H1 (cell line): ENCODE data around the gene ZNF785. TPM values are rescaled to one million over a fixed set of nuclear protein-coding genes. Genes with fewer than 3 reads are reported as not detected.

Source experiments
- CTCF ChIA-PET: fragments of 300-600 bp; sonication (Branson Sonifier 250); formaldehyde crosslinking; loops from one replicate; lab custom pipeline; 2021; ENCODE audit not compliant: partially characterized antibody; lab: Charles Lee
- POLR2A ChIA-PET: fragments of 300-600 bp; sonication (Branson Sonifier 250); formaldehyde crosslinking; loops from one replicate; lab custom pipeline; 2021; ENCODE audit warnings: inconsistent platforms; ENCODE audit not compliant: partially characterized antibody; lab: Charles Lee
- DNase-seq, 2 experiments: peaks; one replicate each; pipeline versions ENCODE4 v3.0.0 to v3.0.0-alpha.2; 2010 to 2022; ENCODE audit warnings: low spot score in 2 of 2, low read depth in 1 of 2, mixed read lengths in 1 of 2
- FAIRE-seq: peaks from 2 replicates; lab custom pipeline; 2011; peaks lifted over from hg19 to GRCh38; lab: Jason Lieb, UNC
- H2AFZ ChIP-seq: 2 replicates; pipeline ENCODE4 v1.8.1; 2012; ENCODE audit warnings: low read length, inconsistent platforms
- H2AK5ac ChIP-seq: 2 replicates; pipeline ENCODE4 v1.6.1; 2013; ENCODE audit warnings: low read depth, low read length
- H2BK120ac ChIP-seq: replicated peaks from 2 replicates; pipeline ENCODE3; 2013; ENCODE audit warnings: low read depth, low read length, inconsistent platforms
- H2BK12ac ChIP-seq: 2 replicates; pipeline ENCODE4 v1.6.1; 2013; ENCODE audit warnings: low read depth, low read length
- H2BK15ac ChIP-seq: 2 replicates; pipeline ENCODE4 v1.6.1; 2013; ENCODE audit warnings: low read length
- H2BK20ac ChIP-seq: 2 replicates; pipeline ENCODE4 v1.6.1; 2013; ENCODE audit warnings: low read length
- H2BK5ac ChIP-seq: 2 replicates; pipeline ENCODE4 v1.6.1; 2013; ENCODE audit warnings: low read depth, low read length
- H3K14ac ChIP-seq: 2 replicates; pipeline ENCODE4 v1.6.1; 2013; ENCODE audit warnings: inconsistent platforms; ENCODE audit not compliant: insufficient read length
- H3K18ac ChIP-seq: 2 replicates; pipeline ENCODE4 v1.6.1; 2013; ENCODE audit warnings: low read length; ENCODE audit errors: extremely low read depth
- H3K23ac ChIP-seq: 2 replicates; pipeline ENCODE4 v1.6.1; 2013; ENCODE audit warnings: inconsistent platforms; ENCODE audit not compliant: insufficient read length
- H3K23me2 ChIP-seq: 2 replicates; pipeline ENCODE4 v1.6.1; 2013; ENCODE audit warnings: low read depth, low read length
- H3K27ac ChIP-seq: 2 replicates; pipeline ENCODE4 v1.6.1; 2011; ENCODE audit warnings: low read depth, low read length, inconsistent platforms
- H3K27me3 ChIP-seq, 4 experiments: replicated peaks in 1 of 4; 1 replicate in 1 of 4; 2 replicates in 3 of 4; pipeline versions ENCODE4 v1.6.1 to v1.8.1; 2011 to 2013; ENCODE audit warnings: low read length in 3 of 4, mild to moderate bottlenecking in 3 of 4, inconsistent platforms in 2 of 4, mixed read lengths in 2 of 4, moderate library complexity in 1 of 4; ENCODE audit not compliant: control insufficient read depth in 3 of 4, insufficient read depth in 3 of 4; ENCODE audit errors: extremely low read depth in 1 of 4
- H3K36me3 ChIP-seq, 4 experiments: 2 replicates each; pipeline versions ENCODE4 v1.6.1 to v1.8.1; 2011 to 2013; ENCODE audit warnings: mild to moderate bottlenecking in 4 of 4, low read length in 3 of 4, moderate library complexity in 2 of 4, control low read depth in 1 of 4, inconsistent platforms in 1 of 4; ENCODE audit not compliant: insufficient read depth in 4 of 4, control insufficient read depth in 2 of 4
- H3K4ac ChIP-seq: replicated peaks from 2 replicates; pipeline ENCODE3; 2013; ENCODE audit warnings: low read length, low read depth, mixed read lengths, inconsistent platforms; ENCODE audit not compliant: insufficient read length
- H3K4me1 ChIP-seq, 4 experiments: replicated peaks in 1 of 4; 1 replicate in 1 of 4; 2 replicates in 3 of 4; pipeline versions ENCODE4 v1.6.1 to v1.8.1; 2011 to 2013; ENCODE audit warnings: low read length in 3 of 4, inconsistent platforms in 2 of 4, mixed read lengths in 1 of 4; ENCODE audit not compliant: insufficient read depth in 4 of 4, control insufficient read depth in 3 of 4
- H3K4me2 ChIP-seq, 2 experiments: 2 replicates each; pipeline versions ENCODE4 v1.6.1 to v1.8.1; 2011 to 2013; ENCODE audit warnings: low read depth in 2 of 2, low read length in 2 of 2, control low read depth in 1 of 2, inconsistent platforms in 1 of 2, mild to moderate bottlenecking in 1 of 2; ENCODE audit not compliant: insufficient read depth in 1 of 2
- H3K4me3 ChIP-seq, 4 experiments: fragments of 200-600, 300-600 bp in 1 of 4; sonication (generic), shearing (Covaris generic), sonication (Bioruptor Twin) in 1 of 4; 2 replicates each; pipeline versions ENCODE4 v1.5.1 to v1.8.1; 2011 to 2016; ENCODE audit warnings: low read length in 4 of 4, low read depth in 3 of 4, control low read depth in 2 of 4, inconsistent platforms in 2 of 4, mild to moderate bottlenecking in 2 of 4, mixed read lengths in 1 of 4, moderate library complexity in 1 of 4; ENCODE audit not compliant: insufficient read depth in 2 of 4; ENCODE audit errors: extremely low read depth in 1 of 4
- H3K56ac ChIP-seq: replicated peaks from 2 replicates; pipeline ENCODE3; 2013; ENCODE audit warnings: low read depth, mild to moderate bottlenecking, mixed read lengths, low read length, inconsistent platforms; ENCODE audit not compliant: insufficient read length
- H3K79me1 ChIP-seq: 2 replicates; pipeline ENCODE4 v1.6.1; 2013; ENCODE audit warnings: low read depth, low read length, control low read depth
- H3K79me2 ChIP-seq, 2 experiments: 2 replicates each; pipeline versions ENCODE4 v1.6.1 to v1.8.1; 2012 to 2013; ENCODE audit warnings: low read length in 2 of 2, mild to moderate bottlenecking in 2 of 2, inconsistent platforms in 1 of 2; ENCODE audit not compliant: insufficient read depth in 2 of 2, control insufficient read depth in 1 of 2
- H3K9ac ChIP-seq, 4 experiments: replicated peaks in 1 of 4; 1 replicate in 1 of 4; 2 replicates in 3 of 4; pipeline versions ENCODE4 v1.6.1 to v1.8.1; 2011 to 2013; ENCODE audit warnings: low read depth in 3 of 4, low read length in 3 of 4, control low read depth in 2 of 4, mild to moderate bottlenecking in 2 of 4, moderate library complexity in 2 of 4, inconsistent platforms in 1 of 4; ENCODE audit errors: extremely low read depth in 1 of 4
- H3K9me3 ChIP-seq, 2 experiments: 2 replicates each; pipeline versions ENCODE4 v1.6.1 to v1.8.1; 2012 to 2013; ENCODE audit warnings: mild to moderate bottlenecking in 2 of 2, moderate library complexity in 2 of 2, control low read depth in 1 of 2, inconsistent platforms in 1 of 2, low read depth in 1 of 2, low read length in 1 of 2, mixed read lengths in 1 of 2; ENCODE audit not compliant: insufficient read depth in 2 of 2
- H4K20me1 ChIP-seq, 2 experiments: replicated peaks in 1 of 2; 2 replicates each; pipeline versions ENCODE3 to v1.8.1; 2011 to 2013; ENCODE audit warnings: inconsistent platforms in 2 of 2, low read length in 2 of 2, mild to moderate bottlenecking in 1 of 2; ENCODE audit not compliant: insufficient read depth in 2 of 2, control insufficient read depth in 1 of 2
- H4K5ac ChIP-seq: 2 replicates; pipeline ENCODE4 v1.6.1; 2013; ENCODE audit warnings: low read length, low read depth, mixed read lengths, inconsistent platforms; ENCODE audit not compliant: insufficient read length
- H4K8ac ChIP-seq: 2 replicates; pipeline ENCODE4 v1.8.0; 2013; ENCODE audit warnings: mild to moderate bottlenecking, moderate library complexity, low read length, inconsistent platforms; ENCODE audit not compliant: insufficient read depth; ENCODE audit errors: extremely low read depth
- H4K91ac ChIP-seq: replicated peaks from 2 replicates; pipeline ENCODE3; 2013; ENCODE audit warnings: low read length, mixed read lengths, inconsistent platforms; ENCODE audit not compliant: insufficient read length
- BRCA1 ChIP-seq: IDR thresholded peaks from 2 replicates; pipeline ENCODE4 v1.6.1; 2012; ENCODE audit warnings: low read depth, low read length, improper control_type of control experiment
- CBX8 ChIP-seq: fragments of 300-800, 300-1000 bp; sonication (generic); IDR thresholded peaks from 2 replicates; pipeline ENCODE4 v1.7.1; 2016; ENCODE audit warnings: low read depth, low read length, borderline replicate concordance
- CHD2 ChIP-seq: IDR thresholded peaks from 2 replicates; pipeline ENCODE4 v1.6.1; 2012; ENCODE audit warnings: low read length, improper control_type of control experiment
- JUN ChIP-seq: IDR thresholded peaks from 2 replicates; pipeline ENCODE4 v1.6.1; 2011; ENCODE audit warnings: low read depth, mild to moderate bottlenecking, improper control_type of control experiment, low read length
- KDM1A ChIP-seq: fragments of 200-600, 300-600 bp; sonication (generic); IDR thresholded peaks from 2 replicates; pipeline ENCODE4 v1.7.1; 2016; ENCODE audit warnings: mild to moderate bottlenecking, low read length, borderline replicate concordance
- RBBP5 ChIP-seq: IDR thresholded peaks from 2 replicates; pipeline ENCODE4 v1.7.1; 2012; ENCODE audit warnings: low read depth, mild to moderate bottlenecking, inconsistent platforms, low read length, moderate library complexity, borderline replicate concordance
- SAP30 ChIP-seq: fragments of 300-600 bp; sonication (generic); IDR thresholded peaks from 2 replicates; pipeline ENCODE4 v1.7.1; 2012; ENCODE audit warnings: low read length, moderate library complexity, mild to moderate bottlenecking, inconsistent platforms; ENCODE audit not compliant: insufficient read depth, insufficient replicate concordance
- SIN3A ChIP-seq, 2 experiments: IDR thresholded peaks in 1 of 2; conservative IDR thresholded peaks in 1 of 2; 2 replicates each; pipeline ENCODE4 v1.6.1; 2011 to 2012; ENCODE audit warnings: low read length in 2 of 2, improper control_type of control experiment in 1 of 2, low read depth in 1 of 2, mild to moderate bottlenecking in 1 of 2
- SP2 ChIP-seq: IDR thresholded peaks from 2 replicates; pipeline ENCODE4 v1.6.1; 2012; ENCODE audit warnings: mild to moderate bottlenecking, low read length, inconsistent platforms
- SUZ12 ChIP-seq: fragments of 200-600 bp; sonication (generic); IDR thresholded peaks from 2 replicates; pipeline ENCODE4 v1.6.1; 2012; ENCODE audit warnings: mild to moderate bottlenecking, inconsistent platforms, low read length, moderate library complexity, mixed read lengths
- WGBS, 2 experiments: shearing (Covaris generic) in 1 of 2; methylation state at CpG; one replicate each; pipeline versions ENCODE4 v1.1.6 to v1.1.7; 2013 to 2015; ENCODE audit warnings: low lambda C conversion rate in 2 of 2, mixed read lengths in 2 of 2, inconsistent platforms in 1 of 2, low coverage in 1 of 2, missing lambda C conversion rate in 1 of 2; ENCODE audit not compliant: insufficient replicate concordance in 2 of 2, insufficient coverage in 1 of 2, insufficient read length in 1 of 2; ENCODE audit errors: extremely low coverage in 1 of 2, missing lambda C conversion rate in 1 of 2; 5-methylcytosine and 5-hydroxymethylcytosine counted together
- polyA plus RNA-seq, 7 experiments: library from polyadenylated mRNA; depleted of rRNA in 3 of 7; stranded (reverse) in 5 of 7; unstranded in 2 of 7; fragments of >200 nt in 5 of 7; fragments of 200-250 nt in 2 of 7; gene quantifications; 1 replicate in 5 of 7; 2 replicates in 1 of 7; 4 replicates in 1 of 7; pipeline versions ENCODE4 v1.2.1 to v1.2.3, GENCODE V29; 2011 to 2013; ENCODE audit warnings: missing spikeins in 2 of 7, mixed read lengths in 2 of 7
- total RNA-seq: library from RNA; stranded (reverse); fragmentation: NEBNext Ultra II Directional; extraction: Animal tissue kit (Norgen Biotek cat#: 25700); gene quantifications from 2 replicates; pipeline ENCODE4 v1.2.1, GENCODE V29; 2021
- TF ChIP-seq, protein P1 (sequence below), 3 experiments: IDR thresholded peaks; 1 replicate in 2 of 3; 2 replicates in 1 of 3; pipeline versions ENCODE4 v1.5.1 to v1.6.1; 2011; ENCODE audit warnings: low read length in 3 of 3, mild to moderate bottlenecking in 3 of 3, inconsistent platforms in 2 of 3, low read depth in 1 of 3, moderate library complexity in 1 of 3; ENCODE audit not compliant: insufficient read depth in 1 of 3; ENCODE audit errors: control extremely low read depth in 1 of 3

ZNF785 gene
- total and polyA plus RNA-seq, 2 of the 8 experiments (the other 6 are each of a cell fraction or from before 2014, with no cell fraction given): 8.6 to 12.9 TPM

DNA sequence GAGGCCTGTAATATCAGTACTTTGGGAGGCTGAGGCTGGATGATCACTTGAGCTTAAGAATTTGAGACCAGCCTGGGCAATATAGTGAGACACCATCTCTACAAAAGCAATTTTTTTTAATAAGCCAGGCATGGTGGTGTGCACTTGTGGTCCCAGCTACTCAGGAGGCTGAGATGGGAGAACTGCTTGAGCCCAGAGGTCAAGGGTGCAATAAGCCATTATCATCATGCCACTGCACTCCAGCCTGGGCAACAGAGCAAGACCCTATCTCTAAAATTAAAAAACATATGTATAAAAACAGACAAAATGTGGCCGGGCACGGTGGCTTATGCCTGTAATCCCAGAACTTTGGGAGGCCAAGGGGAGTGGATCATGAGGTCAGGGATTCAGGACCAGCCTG, 3.2 kb upstream of the ZNF785 start:
- ChIA-PET CTCF (interaction anchor here (1.1 to 4.5 kb wide), 5 partner anchors 9 to 147 kb away, joined by 3 to 21 read pairs (median 4); no protein-coding TSS in a partner anchor), POLR2A (interaction anchor here (2.1 to 5.3 kb wide), 2 partner anchors 20 to 47 kb away, joined by 4 to 32 read pairs; partner anchors contain the start of gene ZNF689)
- Histone ChIP-seq H3K4me3 (no peak overlapping the region), H2AFZ (no peak overlapping the region), H4K91ac (no peak overlapping the region), H3K27me3 (no peaks in the 10 kb centered on the region), H2BK120ac (no peak overlapping the region), H3K18ac (no peak overlapping the region), H3K4me2 (no peak overlapping the region), H3K79me2 (peaks cover 0 to 8% of the 10 kb centered on the region in 2 experiments; a peak in 2 of 4 replicates), H3K79me1 (peaks cover 6% of the 10 kb centered on the region), H3K23ac (no peak overlapping the region), H3K23me2 (peaks cover 7% of the 10 kb centered on the region; the same call in 1 of the 2 replicates), H3K14ac (no peak overlapping the region), H2BK20ac (no peak overlapping the region), H4K20me1 (no peaks in the 10 kb centered on the region), H2BK5ac (no peak overlapping the region), H4K8ac (peak overlapping the region; percentile 46; the same call in 1 of the 2 replicates), H3K9ac (no peak overlapping the region), H2BK15ac (no peak overlapping the region), H3K56ac (no peak overlapping the region), H3K36me3 (peaks cover 0 to 6% (median 2%) of the 10 kb centered on the region in 4 experiments; a peak in 2 of 8 replicates), H3K9me3 (no peaks in the 10 kb centered on the region), H2BK12ac (no peak overlapping the region), H2AK5ac (no peak overlapping the region), H3K4me1 (no peaks in the 10 kb centered on the region; a peak in 2 of 7 replicates), H3K27ac (no peak overlapping the region), H4K5ac (no peak overlapping the region), H3K4ac (no peak overlapping the region)
- FAIRE-seq: no peak
- WGBS, 2 experiments: 94% methylated on average over 2 of the region's 2 CpGs; no CpG with 5 or more reads in 1 of the 2 experiments
- DNase-seq: no peak
- no peak for TF ChIP-seq SUZ12
- TF ChIP-seq SAP30: no peak
- no peak for TF ChIP-seq CHD2
- TF ChIP-seq, protein P1, sequence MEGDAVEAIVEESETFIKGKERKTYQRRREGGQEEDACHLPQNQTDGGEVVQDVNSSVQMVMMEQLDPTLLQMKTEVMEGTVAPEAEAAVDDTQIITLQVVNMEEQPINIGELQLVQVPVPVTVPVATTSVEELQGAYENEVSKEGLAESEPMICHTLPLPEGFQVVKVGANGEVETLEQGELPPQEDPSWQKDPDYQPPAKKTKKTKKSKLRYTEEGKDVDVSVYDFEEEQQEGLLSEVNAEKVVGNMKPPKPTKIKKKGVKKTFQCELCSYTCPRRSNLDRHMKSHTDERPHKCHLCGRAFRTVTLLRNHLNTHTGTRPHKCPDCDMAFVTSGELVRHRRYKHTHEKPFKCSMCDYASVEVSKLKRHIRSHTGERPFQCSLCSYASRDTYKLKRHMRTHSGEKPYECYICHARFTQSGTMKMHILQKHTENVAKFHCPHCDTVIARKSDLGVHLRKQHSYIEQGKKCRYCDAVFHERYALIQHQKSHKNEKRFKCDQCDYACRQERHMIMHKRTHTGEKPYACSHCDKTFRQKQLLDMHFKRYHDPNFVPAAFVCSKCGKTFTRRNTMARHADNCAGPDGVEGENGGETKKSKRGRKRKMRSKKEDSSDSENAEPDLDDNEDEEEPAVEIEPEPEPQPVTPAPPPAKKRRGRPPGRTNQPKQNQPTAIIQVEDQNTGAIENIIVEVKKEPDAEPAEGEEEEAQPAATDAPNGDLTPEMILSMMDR (IDR thresholded peaks at IDR 0.05; ENCODE audit: control extremely low read depth in 1 of 3, insufficient read depth in 1 of 3, low read depth in 1 of 3, low read length in 3 of 3): no peak
- no peak for TF ChIP-seq KDM1A
- no peak for TF ChIP-seq SIN3A (conservative IDR thresholded peaks at IDR 0.05 in 1 of 2, IDR thresholded peaks at IDR 0.05 in 1 of 2; ENCODE audit: low read depth in 1 of 2, low read length in 2 of 2)
- no peak for TF ChIP-seq JUN
- TF ChIP-seq BRCA1: no peak
- TF ChIP-seq SP2: no peak
- TF ChIP-seq CBX8: no peak
- no peak for TF ChIP-seq RBBP5
